Activated T-cell treated with anti-CD3 and anti-CD28 coated beads, Interleukin-2, amount 50 U/mL, for 72 hours (primary cell): ENCODE measurements around the gene B3GNT9. TPM values are rescaled to one million over a fixed set of nuclear protein-coding genes. Genes with fewer than 3 reads are reported as not detected.

Source experiments
- ATAC-seq, 2 donors: fragments of 150-1000 bp; cut with Tn5 transposase; replicated peaks in 1 of 2; 2 replicates each; pipeline ENCODE4 v1.10.0; 2021; ENCODE audit warnings: moderate library complexity in 2 of 2, mild to moderate bottlenecking in 1 of 2
- DNase-seq, 2 donors: peaks; one replicate each; pipeline ENCODE4 v3.0.0; 2021 to 2022; ENCODE audit warnings: mixed read lengths in 1 of 2
- H3K27ac Mint-ChIP-seq: one replicate; pipeline ENCODE4 v1.8.0; 2022; ENCODE audit warnings: mild to moderate bottlenecking, moderate library complexity, mixed read lengths
- H3K27me3 Mint-ChIP-seq: one replicate; pipeline ENCODE4 v1.8.0; 2022; ENCODE audit warnings: low read depth, mixed read lengths
- H3K36me3 Mint-ChIP-seq, 2 donors: one replicate each; pipeline ENCODE4 v1.8.0; 2022; ENCODE audit warnings: mixed read lengths in 2 of 2, mild to moderate bottlenecking in 1 of 2; ENCODE audit not compliant: insufficient read depth in 2 of 2
- H3K4me1 Mint-ChIP-seq: one replicate; pipeline ENCODE4 v1.8.0; 2022; ENCODE audit warnings: low read depth, mixed read lengths
- H3K4me3 Mint-ChIP-seq, 2 donors: one replicate each; pipeline ENCODE4 v1.8.0; 2022; ENCODE audit warnings: mild to moderate bottlenecking in 2 of 2, mixed read lengths in 2 of 2, moderate library complexity in 2 of 2
- H3K9me3 Mint-ChIP-seq, 2 donors: one replicate each; pipeline ENCODE4 v1.8.0; 2022; ENCODE audit warnings: mixed read lengths in 2 of 2
- total RNA-seq, 2 donors: library from RNA; stranded (reverse); gene quantifications; one replicate each; pipeline ENCODE4 v1.2.3, GENCODE V29; 2022

The B3GNT9 gene
- total RNA-seq, 2 donors from 2014 or later: 5.7 to 7.5 TPM

DNA sequence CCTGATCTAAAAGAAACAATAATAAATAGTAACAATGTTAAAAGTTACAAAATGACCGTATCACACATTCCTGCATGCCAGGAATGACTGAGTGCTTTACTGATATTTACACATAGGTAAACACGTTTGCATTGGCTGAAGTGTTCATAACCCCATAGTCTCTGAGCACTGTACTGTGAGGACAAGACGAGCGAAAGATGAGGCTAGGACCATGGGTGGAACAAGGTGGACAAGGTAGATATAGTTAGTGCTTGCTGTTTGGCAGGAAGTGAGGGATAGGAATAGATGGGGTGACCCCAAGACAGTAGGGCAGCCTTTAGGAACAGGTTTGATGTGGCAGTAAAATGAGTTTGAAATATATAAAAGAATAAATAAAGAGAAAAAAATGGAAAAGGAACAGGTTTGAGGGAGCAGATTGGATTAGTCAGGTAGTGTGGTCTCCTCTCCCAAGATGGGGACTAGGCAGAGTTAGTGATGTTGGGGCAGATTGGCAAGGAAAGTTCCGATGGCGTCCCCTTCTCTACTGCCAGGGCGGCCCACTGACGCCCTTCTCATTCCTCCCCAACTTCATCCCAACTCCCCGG, 40.7 kb upstream of the B3GNT9 start:
- Mint-ChIP-seq H3K27me3 (no peaks in the 10 kb centered on the region), H3K9me3 (no peaks in the 10 kb centered on the region), H3K27ac (peak overlapping the region; percentile 82), H3K4me3 (peak overlapping the region; percentile 79 to 91), H3K4me1 (peaks cover 40% of the 10 kb centered on the region), H3K36me3 (peaks cover 5 to 17% of the 10 kb centered on the region in 2 donors)
- ATAC-seq: peak; percentile 21 to 44
- no peak for DNase-seq

DNA sequence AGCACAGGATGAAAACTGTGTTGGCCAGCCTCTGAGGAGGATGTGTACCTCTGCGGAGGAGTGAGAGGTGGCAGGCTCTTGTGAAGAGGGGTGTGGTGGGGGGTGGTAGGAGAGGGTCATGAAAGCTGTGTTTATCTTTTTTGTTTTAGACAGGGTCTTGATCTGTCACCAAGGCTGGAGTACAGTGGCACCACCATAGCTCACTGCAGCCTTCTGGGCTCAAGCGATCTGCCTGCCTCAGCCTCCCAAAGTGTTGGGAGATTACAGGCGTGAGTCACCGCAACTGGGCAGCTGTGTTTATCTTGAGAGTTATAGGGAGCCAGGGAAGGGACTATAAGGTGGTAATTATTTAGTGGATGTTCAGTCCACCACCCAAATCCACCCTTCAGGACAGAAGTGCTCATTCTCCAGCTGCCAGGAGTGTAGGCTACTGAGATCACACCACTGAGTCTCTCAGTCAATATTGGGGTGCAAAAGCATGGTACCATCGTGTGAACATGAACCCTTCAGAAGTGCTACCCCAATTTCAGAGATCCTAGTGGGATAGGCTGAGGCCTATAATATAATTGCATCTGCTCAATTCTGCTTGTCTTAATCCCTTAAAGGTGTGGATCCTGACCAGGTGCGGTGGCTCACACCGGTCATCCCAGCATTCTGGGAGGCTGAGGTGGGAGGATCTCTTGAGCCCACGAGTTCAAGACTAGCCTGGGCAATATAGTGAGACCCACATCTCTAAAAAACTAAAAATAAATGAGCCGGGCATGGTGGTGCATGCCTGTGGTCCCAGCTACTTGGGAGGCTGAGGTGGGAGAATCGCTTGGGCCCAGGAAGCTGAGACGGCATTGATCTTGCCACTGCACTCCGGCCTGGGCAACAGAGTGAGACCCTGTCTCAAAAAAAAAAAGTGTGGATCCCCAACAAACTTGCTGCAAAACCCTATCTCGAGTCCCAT, 39.9 kb upstream of the B3GNT9 start:
- no peak for ATAC-seq
- Mint-ChIP-seq H3K27ac (peak overlapping the region; percentile 82), H3K9me3 (no peaks in the 10 kb centered on the region), H3K36me3 (peaks cover 2 to 12% of the 10 kb centered on the region in 2 donors), H3K4me3 (peak overlapping the region; percentile 79 to 91), H3K4me1 (peaks cover 37% of the 10 kb centered on the region), H3K27me3 (peaks cover 2% of the 10 kb centered on the region)
- DNase-seq: no peak

DNA sequence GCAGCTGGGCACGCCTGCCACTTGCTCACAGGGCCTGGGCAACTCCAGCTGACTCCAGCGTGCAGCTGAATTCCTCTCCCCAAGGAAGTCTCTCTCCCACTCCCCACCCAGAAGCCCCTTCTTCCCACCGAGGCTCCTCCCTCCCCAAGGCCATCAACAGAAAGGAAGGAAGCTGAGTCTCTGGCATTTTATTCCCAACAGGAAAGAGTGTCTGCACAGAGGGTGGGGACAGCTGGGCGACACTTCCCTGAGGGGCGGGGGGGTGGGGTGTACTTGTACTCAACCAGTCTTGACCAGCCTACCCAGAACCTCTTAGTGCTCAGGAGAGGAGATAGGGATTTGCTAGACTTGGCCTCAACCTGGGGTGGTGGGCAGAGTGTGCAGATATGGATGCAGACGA, 39.2 kb upstream of the B3GNT9 start, which contains the start of gene EXOC3L1:
Gene EXOC3L1, minus strand, starts transcription at position 96 of the 400 bp plus-strand sequence. CDS start 460 bp downstream, outside the sequence.
- Mint-ChIP-seq H3K9me3 (no peaks in the 10 kb centered on the region), H3K27me3 (peaks cover 8% of the 10 kb centered on the region), H3K27ac (no peak within 1 kb of the TSS)

DNA sequence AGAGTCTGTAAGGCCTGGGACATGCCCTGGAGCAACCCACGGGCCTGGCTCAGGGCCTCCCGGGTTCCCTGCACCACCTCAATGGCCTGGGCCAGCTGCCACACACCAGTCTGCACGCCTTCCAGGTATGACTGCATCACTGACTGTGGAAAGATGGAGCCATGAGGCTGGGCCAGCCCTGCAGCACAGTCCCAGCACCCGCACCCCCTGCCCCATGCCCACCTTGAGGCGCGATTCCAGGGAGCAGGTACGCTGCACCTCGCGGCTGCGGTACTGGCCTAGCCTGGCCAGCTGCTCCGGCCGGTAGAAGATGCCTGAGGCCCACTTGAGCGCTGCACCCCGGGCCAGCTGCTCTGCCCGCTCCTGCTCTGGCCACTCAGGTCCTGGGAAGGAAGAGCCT, 38.0 kb upstream of the B3GNT9 start:
- DNase-seq (no peak), ATAC-seq (no peak)
- Mint-ChIP-seq H3K4me1 (peaks cover 40% of the 10 kb centered on the region), H3K4me3 (no peak overlapping the region), H3K27me3 (peaks cover 12% of the 10 kb centered on the region), H3K9me3 (no peaks in the 10 kb centered on the region), H3K36me3 (peaks cover 0 to 3% of the 10 kb centered on the region in 2 donors), H3K27ac (no peak overlapping the region)

More for the DNA sequence above, 39.2 kb upstream of the B3GNT9 start, which contains the start of gene EXOC3L1:
- H3K4me1 Mint-ChIP-seq: peaks cover 39% of the 10 kb centered on the region
- H3K36me3 Mint-ChIP-seq: peaks cover 2 to 11% of the 10 kb centered on the region in 2 donors
- no peak for ATAC-seq
- H3K4me3 Mint-ChIP-seq: peak within 1 kb of the TSS in 1 of 2 donors; percentile 91
- DNase-seq: no peak

DNA sequence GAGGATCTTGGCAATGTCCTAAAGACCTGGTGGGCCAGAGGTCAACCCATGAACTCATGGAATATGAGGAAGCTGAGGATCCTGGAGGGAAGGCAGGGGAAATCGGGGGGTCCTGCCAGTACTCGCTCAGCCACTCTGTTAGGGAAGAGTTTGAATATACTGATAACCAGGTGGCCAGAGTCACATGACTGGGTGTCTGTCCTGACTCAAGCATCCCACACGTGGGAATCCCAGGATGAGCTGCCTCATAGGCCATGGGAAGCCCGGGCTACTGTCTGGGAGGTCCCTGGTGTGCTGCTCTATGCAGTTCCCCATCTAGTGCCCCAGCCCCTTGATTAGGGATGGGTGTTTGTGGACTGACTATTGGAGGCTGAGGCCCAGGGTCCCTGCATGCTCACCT, 37.5 kb upstream of the B3GNT9 start:
- Mint-ChIP-seq H3K4me3 (no peak overlapping the region), H3K27ac (no peak overlapping the region), H3K4me1 (peaks cover 35% of the 10 kb centered on the region), H3K9me3 (no peaks in the 10 kb centered on the region), H3K36me3 (peaks cover 0 to 3% of the 10 kb centered on the region in 2 donors), H3K27me3 (peaks cover 12% of the 10 kb centered on the region)
- ATAC-seq (no peak), DNase-seq (no peak)

DNA sequence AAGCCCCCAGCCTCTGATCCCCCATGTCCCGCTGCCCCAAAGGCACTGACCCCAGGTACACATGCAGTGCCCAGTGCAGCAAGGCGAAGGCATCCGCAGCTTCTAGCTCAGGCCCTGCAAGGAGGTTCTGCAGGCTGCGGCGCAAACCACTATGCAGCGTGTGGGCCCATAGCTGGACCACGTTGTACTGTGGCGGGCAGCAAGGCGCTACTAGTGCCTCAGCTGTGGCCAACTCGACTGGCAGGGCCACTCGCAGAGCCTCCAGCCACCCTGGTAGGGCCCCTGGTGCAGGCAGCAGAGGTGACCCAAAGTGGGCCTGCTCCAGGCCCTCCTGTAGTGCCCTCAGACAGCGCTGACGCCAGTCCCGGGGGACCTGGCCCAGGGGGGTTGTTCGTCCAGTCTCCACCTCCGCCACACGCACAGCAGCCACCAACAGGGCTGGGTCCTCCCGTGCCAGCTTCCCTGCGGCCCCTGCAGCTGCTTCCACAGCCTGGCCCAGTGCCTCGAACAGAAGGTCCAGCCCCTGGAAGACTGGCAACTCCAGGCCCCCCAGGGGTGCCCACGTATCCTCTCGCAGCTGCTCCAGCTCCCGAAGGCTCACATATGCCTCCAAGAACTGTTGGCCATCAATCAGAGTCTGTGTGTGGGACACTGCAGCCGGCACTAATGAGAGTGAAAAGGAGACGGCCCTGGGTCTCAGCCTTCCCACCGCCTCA, 36.5 kb upstream of the B3GNT9 start:
- no peak overlapping the region for H3K27ac Mint-ChIP-seq
- no peak for DNase-seq
- peaks cover 25% of the 10 kb centered on the region for H3K4me1 Mint-ChIP-seq
- H3K36me3 Mint-ChIP-seq: peaks cover 0 to 2% of the 10 kb centered on the region in 2 donors
- no peak overlapping the region for H3K4me3 Mint-ChIP-seq
- no peak for ATAC-seq
- H3K27me3 Mint-ChIP-seq: peaks cover 12% of the 10 kb centered on the region
- H3K9me3 Mint-ChIP-seq: no peaks in the 10 kb centered on the region

DNA sequence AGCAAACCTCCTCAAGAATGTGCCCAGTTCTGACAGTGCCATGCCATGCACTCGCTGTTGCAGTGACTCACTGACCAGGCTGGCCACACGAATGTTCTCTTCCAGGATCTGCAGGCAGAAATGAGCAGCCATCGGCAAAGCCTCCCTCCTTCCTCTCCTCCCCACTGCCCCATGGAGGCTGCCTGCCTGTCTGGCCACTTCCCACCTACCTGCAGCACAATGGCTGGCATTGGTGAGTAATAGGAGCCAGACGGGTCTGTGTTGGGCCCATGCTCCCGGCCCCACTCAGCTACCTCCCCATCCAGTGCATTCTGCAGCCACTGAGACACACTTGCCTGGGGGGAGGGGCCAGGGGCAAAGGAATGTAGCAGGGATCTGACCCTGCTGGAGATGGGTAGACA, 35.8 kb upstream of the B3GNT9 start:
- Mint-ChIP-seq H3K4me1 (peaks cover 21% of the 10 kb centered on the region), H3K27me3 (peaks cover 12% of the 10 kb centered on the region), H3K9me3 (no peaks in the 10 kb centered on the region), H3K36me3 (peaks cover 0 to 2% of the 10 kb centered on the region in 2 donors), H3K4me3 (no peak overlapping the region), H3K27ac (no peak overlapping the region)
- ATAC-seq (no peak), DNase-seq (no peak)

DNA sequence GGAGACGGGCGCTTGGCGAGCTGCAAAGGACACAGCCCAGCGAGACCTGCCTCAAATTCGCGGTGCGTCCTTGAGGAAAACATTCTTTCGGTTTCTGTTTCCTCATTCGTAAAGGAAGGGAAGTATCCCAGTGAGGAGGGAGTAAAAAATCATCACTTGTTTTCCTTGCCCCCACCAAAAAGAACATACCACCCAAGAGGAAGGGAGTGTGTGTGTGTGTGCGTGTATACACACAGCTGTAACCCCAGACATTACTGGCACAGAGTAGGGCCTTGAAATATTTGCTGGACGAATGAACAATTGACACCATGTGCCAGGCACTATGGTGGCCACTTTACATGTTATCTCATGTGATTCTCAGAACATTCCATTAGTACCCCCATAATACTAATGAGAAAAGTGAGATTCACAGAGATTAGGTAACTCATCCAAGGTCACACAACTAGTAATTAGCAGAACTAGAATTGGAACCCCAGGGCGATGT, 34.9 kb upstream of the B3GNT9 start:
- H3K4me3 Mint-ChIP-seq: peak overlapping the region in 1 of 2 donors; percentile 94
- peaks cover 0 to 2% of the 10 kb centered on the region in 2 donors for H3K36me3 Mint-ChIP-seq
- H3K4me1 Mint-ChIP-seq: peaks cover 14% of the 10 kb centered on the region
- DNase-seq: no peak
- peaks cover 12% of the 10 kb centered on the region for H3K27me3 Mint-ChIP-seq
- H3K27ac Mint-ChIP-seq: no peak overlapping the region
- no peaks in the 10 kb centered on the region for H3K9me3 Mint-ChIP-seq
- no peak for ATAC-seq

DNA sequence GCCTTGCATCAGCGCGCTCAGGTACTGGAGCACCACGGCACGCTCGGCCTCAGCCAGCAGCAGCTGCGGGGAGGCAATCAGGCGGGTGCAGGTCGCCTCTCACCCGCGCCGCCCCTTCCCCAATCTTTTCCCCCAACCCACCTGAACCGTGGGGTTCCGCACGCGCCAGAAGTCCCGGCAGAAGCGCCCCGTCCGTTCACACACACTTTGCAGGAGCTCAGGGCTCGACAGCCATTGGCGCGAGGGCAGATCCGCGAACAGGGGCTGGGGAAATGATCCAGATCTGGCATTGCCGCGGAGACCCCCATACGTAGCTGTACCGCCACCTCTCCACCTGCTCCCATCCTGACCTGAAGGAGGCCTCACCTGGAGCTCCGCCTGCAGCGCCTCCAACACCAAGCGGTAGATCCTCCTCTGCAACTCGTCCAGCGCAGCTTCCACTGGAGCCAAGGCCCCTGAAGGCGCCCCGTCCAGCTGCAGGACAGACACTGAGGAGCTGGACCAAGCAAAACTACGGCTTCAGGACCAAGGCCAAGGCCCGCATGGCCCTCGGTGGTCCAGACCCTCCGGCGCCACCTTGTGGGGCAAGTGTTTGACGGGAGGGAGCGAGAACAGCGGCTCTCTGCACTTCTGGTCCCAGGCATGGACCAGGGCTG, 34.3 kb upstream of the B3GNT9 start:
- ATAC-seq (peak; percentile 28 to 34), DNase-seq (peak; percentile 90 to 92)
- Mint-ChIP-seq H3K36me3 (peaks cover 0 to 2% of the 10 kb centered on the region in 2 donors), H3K27ac (peak overlapping the region; percentile 58), H3K4me1 (peaks cover 14% of the 10 kb centered on the region), H3K4me3 (peak overlapping the region in 1 of 2 donors; percentile 94), H3K9me3 (no peaks in the 10 kb centered on the region), H3K27me3 (peaks cover 12% of the 10 kb centered on the region)

DNA sequence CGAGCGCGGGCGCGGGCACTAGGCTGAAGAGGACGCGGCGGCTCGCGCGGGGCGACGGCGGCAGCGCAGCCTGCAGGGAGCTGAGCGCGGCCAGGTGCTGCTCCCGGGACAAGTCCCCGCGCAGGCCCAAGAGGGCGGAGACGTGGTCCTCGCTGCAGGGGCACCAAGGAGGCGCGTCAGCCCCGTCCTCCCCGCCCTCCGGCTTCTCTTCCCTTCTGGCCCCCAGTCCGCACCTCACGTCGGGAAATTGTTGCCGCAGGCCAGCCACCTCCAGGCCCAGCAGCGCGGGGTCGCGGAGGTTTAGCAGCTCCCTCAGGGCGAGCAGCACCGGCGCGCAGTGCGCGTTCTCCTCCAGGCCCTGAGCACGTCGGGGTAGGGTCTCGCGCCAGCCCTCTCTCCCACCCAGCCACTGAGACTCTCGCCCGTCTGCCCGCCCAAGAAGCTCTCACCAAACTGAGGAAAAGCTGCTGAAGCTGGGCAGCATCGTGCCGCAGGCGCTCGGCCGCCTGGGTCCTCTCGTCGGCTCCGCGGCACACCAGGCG, 33.7 kb upstream of the B3GNT9 start:
- H3K4me1 Mint-ChIP-seq: peaks cover 14% of the 10 kb centered on the region
- H3K27me3 Mint-ChIP-seq: peaks cover 12% of the 10 kb centered on the region
- DNase-seq (peak; percentile 41 to 55), ATAC-seq (peak; percentile 2 to 14)
- no peak overlapping the region for H3K27ac Mint-ChIP-seq
- H3K4me3 Mint-ChIP-seq: no peak overlapping the region
- H3K36me3 Mint-ChIP-seq: peaks cover 0 to 2% of the 10 kb centered on the region in 2 donors
- no peaks in the 10 kb centered on the region for H3K9me3 Mint-ChIP-seq

DNA sequence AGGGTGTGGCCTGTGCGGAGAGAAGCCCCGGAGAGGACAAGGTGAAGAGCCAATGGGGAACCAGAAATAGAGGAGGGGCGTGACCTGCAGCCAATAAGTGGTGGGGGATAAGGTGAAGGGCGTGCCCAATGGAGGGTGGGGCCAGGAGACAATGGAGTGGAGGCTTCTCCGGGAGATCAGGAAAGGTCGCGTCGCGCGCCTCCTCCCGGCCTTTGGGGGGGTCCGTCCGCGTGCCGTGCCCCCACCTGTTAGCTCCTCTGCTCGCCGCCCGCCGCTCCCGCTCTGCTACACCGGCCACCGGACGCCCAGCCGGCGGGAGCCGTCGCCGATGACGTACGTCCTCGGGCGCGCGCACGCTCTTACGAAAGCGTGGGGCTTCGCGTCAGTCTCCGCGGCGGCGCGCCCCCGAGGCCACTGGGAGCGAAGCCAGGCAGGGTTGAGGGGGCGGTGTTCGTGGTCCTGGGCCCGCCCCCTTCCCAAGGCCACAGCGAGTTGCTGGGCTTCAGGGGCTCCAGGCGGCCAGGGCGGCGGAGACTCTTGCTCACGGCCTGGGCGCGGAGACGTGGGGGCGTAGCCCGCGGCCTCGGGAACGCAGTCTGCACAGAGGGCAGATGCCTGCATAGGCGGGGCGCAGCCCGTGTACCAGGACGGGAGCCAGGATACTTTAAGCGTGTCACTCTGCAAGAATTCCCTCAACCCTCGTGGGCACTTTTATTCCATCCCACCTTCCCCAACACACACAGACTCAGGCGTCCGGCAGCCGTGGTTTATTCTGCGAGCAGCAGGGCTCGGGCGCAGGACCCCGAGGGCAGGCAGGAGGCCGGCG, 33.0 kb upstream of the B3GNT9 start, which contains the start of gene MATCAP1:
Gene MATCAP1, minus strand, starts transcription at position 337 of the 826 bp plus-strand sequence. CDS start 3,353 bp downstream, outside the sequence.
- DNase-seq (peak; percentile 93 to 97), ATAC-seq (peak; percentile 95 to 96)
- no peak within 1 kb of the TSS for H3K27ac Mint-ChIP-seq
- H3K27me3 Mint-ChIP-seq: peaks cover 18% of the 10 kb centered on the region
- H3K4me3 Mint-ChIP-seq: no peak within 1 kb of the TSS
- peaks cover 16% of the 10 kb centered on the region for H3K4me1 Mint-ChIP-seq
- H3K36me3 Mint-ChIP-seq: peaks cover 0 to 2% of the 10 kb centered on the region in 2 donors
- no peaks in the 10 kb centered on the region for H3K9me3 Mint-ChIP-seq
